Measurements from ENCODE around the gene AKAP13. TPM values are rescaled to one million over a fixed set of nuclear protein-coding genes. Genes with fewer than 3 reads are reported as not detected.
A peak's percentile ranks its signal among the peaks of the same experiment; 100 is the strongest.
"Not testable (repeated sequence)": the region's sequence is repeated elsewhere in the genome, so short reads cannot be mapped to it uniquely, and the experiment has no call there.

AKAP13 gene
- total and polyA plus RNA-seq, 2 donors = 84.2 to 206 TPM

DNA sequence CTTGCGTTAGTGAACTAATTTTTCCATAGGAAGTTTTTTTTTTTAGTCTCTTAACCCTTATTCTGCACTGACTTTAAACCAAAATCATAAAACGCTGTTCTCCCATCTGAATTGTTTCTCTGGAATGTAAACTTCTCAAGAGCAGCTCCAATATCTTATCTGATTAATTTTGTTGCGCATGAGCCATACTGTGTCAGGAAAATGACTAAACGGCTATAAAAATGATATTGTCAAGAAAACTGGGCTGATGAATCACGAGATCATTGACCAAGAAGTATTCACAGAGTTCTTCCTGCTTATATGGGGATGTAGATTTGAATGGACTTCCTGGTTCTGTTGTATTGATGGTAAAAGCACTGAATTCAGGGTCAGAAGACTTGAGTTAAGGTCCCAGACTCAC is 37.0 kb upstream of the AKAP13 start:
- not testable (repeated sequence) for H3K27ac ChIP-seq (ENCODE audit: low read depth); H3K36me3 ChIP-seq (ENCODE audit: insufficient read depth); H3K4me1 ChIP-seq (ENCODE audit: insufficient read depth); DNase-seq (ENCODE audit: extremely low spot score); H3K4me3 ChIP-seq (ENCODE audit: low read depth, low read length)
- 14% methylated on average over 5 of the region's 5 CpGs for WGBS

DNA sequence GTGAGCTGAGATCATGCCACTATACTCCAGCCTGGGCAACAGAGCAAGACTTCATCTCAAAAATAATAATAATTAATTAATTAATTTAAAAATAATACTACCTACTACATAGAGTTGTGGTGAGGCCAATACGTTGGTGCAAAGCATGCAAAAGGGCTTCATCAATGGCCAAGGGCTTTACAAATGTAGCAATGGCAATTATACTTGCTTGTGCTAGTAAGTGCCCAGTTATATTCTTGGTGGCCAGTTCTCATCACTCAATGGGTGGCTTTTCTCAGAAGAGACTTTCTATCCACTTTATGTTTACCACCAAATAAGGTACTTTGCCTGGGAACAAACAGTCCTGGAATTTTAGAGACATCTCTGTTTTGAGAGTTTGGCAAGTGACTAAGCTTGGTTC is 36.2 kb upstream of the AKAP13 start:
- not testable (repeated sequence) for H3K4me1 ChIP-seq (ENCODE audit: insufficient read depth); H3K27ac ChIP-seq (ENCODE audit: low read depth)
- WGBS = 92% methylated on average over 1 of the region's 1 CpG

DNA sequence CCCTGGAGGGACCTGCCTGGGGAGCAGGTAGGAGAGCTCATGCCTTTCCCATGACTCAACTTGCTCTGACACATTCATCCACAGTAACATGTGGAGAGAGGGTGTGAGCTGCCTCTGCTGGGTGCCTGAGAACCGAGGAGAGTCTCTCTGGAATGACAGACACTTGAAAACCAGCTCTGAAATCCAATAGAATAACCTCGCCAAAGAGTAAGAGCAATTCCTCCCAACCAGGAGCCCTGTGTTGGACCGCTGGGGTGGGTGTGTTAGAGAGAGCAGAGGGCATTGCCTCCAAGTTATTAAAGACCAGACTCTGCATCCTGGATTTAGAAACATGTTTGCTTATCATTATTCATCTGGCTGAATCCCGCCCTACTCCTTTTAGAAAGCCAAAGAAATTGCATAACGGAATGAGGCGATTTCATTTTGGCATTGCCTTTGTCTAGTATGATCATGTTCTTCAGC is 35.7 kb upstream of the AKAP13 start:
- 43% methylated on average over 6 of the region's 6 CpGs for WGBS
- not testable (repeated sequence) for H3K27ac ChIP-seq (ENCODE audit: low read depth); H3K4me1 ChIP-seq (ENCODE audit: insufficient read depth); H3K36me3 ChIP-seq (ENCODE audit: insufficient read depth); H3K4me3 ChIP-seq (ENCODE audit: low read depth, low read length); DNase-seq (ENCODE audit: extremely low spot score)

More for the DNA sequence above, 36.2 kb upstream of the AKAP13 start:
- H3K36me3 ChIP-seq (ENCODE audit: insufficient read depth); H3K4me3 ChIP-seq (ENCODE audit: low read depth, low read length); DNase-seq (ENCODE audit: extremely low spot score): not testable (repeated sequence)

DNA sequence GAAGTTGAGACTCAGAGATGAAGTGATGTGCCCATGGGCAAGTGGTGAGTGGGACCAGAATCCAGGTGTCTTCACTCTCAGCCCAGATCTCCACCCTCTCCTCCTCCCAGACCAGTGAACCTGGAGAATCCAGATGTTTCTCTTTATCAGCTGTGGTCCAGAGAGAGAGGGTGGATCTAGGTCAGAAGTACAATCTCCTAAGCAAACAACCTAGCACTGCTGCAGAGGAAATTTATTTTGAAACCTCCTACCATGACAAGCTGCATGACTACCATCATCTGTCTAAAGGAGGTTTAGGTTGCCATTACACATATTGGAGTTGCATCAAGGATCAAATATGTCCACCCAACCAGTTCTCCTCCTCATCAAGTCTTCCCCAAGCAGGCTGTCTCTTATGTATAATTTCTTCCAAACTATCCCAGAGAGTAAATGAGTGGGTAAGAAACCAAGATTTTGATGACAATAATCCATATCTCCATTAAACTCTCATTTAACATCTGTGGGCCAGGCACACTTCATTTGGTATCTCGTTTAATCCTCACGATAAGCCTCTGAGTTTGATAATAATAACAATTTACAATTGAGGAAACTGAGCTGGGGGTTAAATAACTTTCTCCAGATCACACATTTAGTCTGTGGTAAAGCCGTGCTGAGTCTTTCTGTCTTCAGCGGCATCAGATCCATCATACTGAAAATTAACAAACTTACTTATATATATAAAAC is 35.0 kb upstream of the AKAP13 start:
- H3K36me3 ChIP-seq (ENCODE audit: insufficient read depth); H3K27ac ChIP-seq (ENCODE audit: low read depth); H3K4me1 ChIP-seq (ENCODE audit: insufficient read depth); DNase-seq (ENCODE audit: extremely low spot score); H3K4me3 ChIP-seq (ENCODE audit: low read depth, low read length): not testable (repeated sequence)
- 51% methylated on average over 4 of the region's 4 CpGs for WGBS

DNA sequence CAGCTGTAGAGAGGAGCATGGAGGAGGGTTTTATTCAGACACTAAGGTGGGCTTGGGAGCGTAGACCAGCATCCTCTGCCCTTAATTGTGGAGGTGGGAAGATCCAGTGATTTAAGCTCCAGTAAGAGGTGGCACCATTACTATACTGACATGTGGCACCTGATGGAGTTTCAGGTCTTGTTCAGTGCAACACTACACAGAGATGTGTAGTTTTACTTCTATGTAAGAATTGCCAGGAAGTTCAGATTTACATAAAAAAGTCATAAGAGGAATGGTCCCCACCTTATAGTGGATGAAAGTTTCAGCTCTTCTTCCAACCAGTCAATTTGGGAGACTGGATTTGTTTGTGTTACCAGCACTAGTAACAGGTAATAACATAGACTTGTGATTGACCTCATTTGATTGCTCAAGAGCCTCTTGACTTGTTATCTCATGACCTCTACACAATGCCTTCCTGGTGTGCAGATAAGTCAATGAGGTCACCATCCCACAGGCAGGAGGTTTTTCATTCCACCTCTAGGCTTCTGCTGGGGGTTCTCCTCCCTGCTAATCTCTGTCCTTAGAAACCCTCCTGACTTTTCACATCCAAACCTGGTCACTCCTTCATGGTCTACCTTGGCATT is 33.8 kb upstream of the AKAP13 start:
- DNase-seq (ENCODE audit: extremely low spot score); H3K4me1 ChIP-seq (ENCODE audit: insufficient read depth); H3K27ac ChIP-seq (ENCODE audit: low read depth); H3K4me3 ChIP-seq (ENCODE audit: low read depth, low read length); H3K36me3 ChIP-seq (ENCODE audit: insufficient read depth): not testable (repeated sequence)
- 100% methylated on average over 1 of the region's 1 CpG for WGBS

DNA sequence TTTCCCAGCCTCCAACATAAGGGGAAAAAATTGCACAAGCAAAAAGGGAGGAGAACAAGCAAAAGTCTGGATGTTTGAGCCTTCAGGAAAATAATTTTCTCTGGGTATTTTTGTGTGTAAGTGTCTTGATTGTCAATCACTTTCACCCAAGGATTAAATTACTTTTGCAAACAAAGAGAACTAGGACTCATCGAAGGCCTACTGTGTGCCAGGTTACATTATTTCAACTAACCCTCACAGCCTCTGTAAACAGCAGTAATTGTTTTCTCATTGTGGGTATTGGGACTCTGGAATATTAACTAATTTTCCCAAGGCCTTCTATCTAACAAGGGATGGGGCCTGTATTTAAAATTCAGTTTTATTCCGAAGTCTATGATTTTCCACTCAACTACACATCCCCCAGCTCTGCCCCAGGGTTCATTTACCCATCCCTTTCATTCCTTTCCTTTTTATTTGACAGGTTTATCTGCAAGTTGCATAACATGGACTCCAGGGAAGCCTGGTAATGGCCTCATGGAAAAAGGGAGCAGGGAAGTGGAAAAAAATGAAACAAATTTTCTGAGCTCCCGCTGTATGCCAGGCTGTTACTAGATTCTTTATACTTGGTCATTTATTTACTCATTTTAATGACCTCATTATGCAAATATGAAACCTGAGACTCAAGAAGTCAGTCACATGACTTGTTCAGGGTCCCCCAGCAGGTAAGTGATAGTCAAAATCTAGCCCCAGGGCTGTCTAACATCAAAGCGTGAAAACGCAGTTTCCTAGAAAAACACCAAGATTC is 32.9 kb upstream of the AKAP13 start:
- not testable (repeated sequence) for H3K4me3 ChIP-seq (ENCODE audit: low read depth, low read length); H3K27ac ChIP-seq (ENCODE audit: low read depth); DNase-seq (ENCODE audit: extremely low spot score); H3K36me3 ChIP-seq (ENCODE audit: insufficient read depth); H3K4me1 ChIP-seq (ENCODE audit: insufficient read depth)
- WGBS = 68% methylated on average over 5 of the region's 5 CpGs

DNA sequence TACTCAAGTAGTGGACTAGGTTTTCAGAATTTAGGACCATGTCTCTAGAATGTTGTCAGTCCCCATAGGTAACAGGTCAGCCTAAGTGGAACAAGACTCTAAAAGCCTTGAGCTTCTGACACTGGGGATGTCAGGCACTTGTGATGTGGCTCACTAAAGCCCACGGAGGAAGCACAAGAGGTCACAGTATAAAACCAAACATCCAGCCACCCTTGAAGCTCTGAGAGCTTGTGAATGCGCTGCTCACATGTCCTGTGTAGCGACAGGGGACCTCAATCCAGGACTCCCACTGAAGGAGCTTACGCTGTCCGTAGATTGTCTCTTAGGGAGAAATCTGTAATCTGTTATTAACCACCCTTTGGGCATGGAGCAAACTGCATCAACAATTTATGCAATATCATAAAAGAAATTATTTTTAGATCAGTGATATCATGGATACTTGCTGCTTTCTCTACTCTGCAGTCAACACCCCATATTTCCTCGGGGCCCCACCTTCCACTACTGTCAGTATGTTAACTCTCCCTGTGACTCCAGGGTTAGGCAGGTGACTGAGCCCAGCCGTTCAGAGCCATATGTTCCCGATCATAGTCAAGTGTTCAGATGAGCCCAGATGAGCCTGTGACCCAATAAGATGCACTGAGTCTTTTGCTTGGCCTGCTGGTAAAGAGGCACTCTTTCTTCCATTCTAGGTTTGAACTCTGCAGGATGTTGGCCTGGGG is 32.2 kb upstream of the AKAP13 start:
- not testable (repeated sequence) for DNase-seq (ENCODE audit: extremely low spot score); H3K36me3 ChIP-seq (ENCODE audit: insufficient read depth); H3K27ac ChIP-seq (ENCODE audit: low read depth); H3K4me3 ChIP-seq (ENCODE audit: low read depth, low read length); H3K4me1 ChIP-seq (ENCODE audit: insufficient read depth)
- 54% methylated on average over 8 of the region's 8 CpGs for WGBS

DNA sequence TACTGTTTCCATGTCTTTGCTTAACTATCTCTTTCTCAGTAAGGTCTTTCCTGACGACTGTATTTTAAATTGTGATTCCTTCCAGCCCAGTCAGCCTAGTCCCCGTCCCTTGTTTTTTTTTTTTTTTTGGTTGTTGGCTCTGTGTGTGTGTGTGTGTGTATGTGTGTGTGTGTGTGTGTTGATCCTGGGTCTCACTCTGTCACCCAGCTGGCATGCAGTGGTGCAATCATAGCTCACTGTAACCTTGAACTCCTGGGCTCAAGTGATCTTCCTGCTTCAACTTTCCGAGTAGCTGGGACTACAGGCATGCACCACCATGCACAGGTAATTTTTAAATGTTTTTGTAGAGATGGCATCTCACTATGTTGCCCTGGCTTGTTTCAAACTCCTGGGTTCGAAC is 31.3 kb upstream of the AKAP13 start:
- H3K27ac ChIP-seq (ENCODE audit: low read depth); H3K36me3 ChIP-seq (ENCODE audit: insufficient read depth); H3K4me1 ChIP-seq (ENCODE audit: insufficient read depth); H3K4me3 ChIP-seq (ENCODE audit: low read depth, low read length); DNase-seq (ENCODE audit: extremely low spot score): not testable (repeated sequence)
- 68% methylated on average over 4 of the region's 4 CpGs for WGBS

DNA sequence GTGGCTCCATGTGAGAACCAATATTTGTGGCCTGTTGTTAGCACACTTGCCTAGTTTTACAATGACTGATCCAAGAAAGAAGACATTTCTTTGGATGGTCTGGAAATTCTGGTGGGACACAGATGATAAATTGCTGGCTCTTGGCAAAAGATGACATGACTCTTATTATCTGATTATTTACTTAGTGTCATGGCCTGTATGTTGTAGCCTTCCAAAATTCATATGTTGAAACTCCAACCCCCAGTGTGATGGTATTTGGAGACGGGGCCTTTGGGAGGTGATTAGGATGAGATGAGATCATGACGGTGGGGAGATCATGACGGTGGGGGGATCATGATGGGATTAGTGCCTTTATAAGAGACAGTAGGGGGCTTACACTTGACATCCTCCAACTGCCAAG is 30.0 kb upstream of the AKAP13 start:
- WGBS = 44% methylated on average over 3 of the region's 3 CpGs
- Histone ChIP-seq H3K4me3 (ENCODE audit: low read depth, low read length) (no peak overlapping the region), H3K4me1 (ENCODE audit: insufficient read depth) (no peaks in the 10 kb centered on the region), H3K27ac (ENCODE audit: low read depth) (no peak overlapping the region), H3K36me3 (ENCODE audit: insufficient read depth) (no peaks in the 10 kb centered on the region)
- no peak for DNase-seq (ENCODE audit: extremely low spot score)

DNA sequence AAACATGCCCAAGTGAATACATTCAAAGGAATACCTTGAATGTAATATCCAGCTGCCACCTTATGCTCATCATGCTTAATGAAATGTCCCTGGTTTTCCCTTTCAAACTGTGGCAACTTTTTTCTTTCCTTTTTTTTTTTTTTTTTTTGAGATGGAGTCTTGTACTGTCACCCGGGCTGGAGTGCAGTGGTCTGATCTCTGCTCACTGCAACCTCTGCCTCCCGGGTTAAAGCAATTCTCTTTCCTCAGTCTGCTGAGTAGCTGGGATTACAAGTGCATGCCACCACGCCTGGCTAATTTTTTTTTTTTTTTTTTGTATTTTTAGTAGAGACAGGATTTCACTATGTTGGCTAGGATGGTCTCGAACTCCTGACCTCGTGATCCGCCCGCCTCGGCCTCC is 28.9 kb upstream of the AKAP13 start:
- 94% methylated on average over 8 of the region's 8 CpGs for WGBS
- not testable (repeated sequence) for H3K36me3 ChIP-seq (ENCODE audit: insufficient read depth); DNase-seq (ENCODE audit: extremely low spot score); H3K4me1 ChIP-seq (ENCODE audit: insufficient read depth); H3K27ac ChIP-seq (ENCODE audit: low read depth); H3K4me3 ChIP-seq (ENCODE audit: low read depth, low read length)

DNA sequence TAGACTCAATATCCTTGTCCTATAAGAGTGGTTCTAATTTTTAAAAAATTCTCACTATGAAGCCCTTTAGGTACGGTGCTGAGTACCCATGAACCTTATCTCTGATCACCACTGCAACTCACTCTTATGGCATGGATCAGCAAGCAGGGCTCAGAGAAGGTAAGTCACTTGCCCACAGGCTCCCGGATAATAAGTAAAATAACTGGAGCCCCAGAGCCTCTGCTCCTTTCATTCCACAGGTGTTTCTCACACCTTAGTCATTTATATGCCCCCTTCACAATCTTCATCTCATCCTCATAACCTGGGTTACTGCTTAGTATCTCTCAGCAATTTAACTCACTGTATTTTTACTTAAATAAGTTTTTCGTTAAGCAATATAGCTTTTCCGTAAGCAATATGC is 28.4 kb upstream of the AKAP13 start:
- Histone ChIP-seq H3K4me1 (ENCODE audit: insufficient read depth) (no peaks in the 10 kb centered on the region), H3K4me3 (ENCODE audit: low read depth, low read length) (no peak overlapping the region), H3K27ac (ENCODE audit: low read depth) (no peak overlapping the region), H3K36me3 (ENCODE audit: insufficient read depth) (no peaks in the 10 kb centered on the region)
- no peak for DNase-seq (ENCODE audit: extremely low spot score)
- 89% methylated on average over 4 of the region's 4 CpGs for WGBS

DNA sequence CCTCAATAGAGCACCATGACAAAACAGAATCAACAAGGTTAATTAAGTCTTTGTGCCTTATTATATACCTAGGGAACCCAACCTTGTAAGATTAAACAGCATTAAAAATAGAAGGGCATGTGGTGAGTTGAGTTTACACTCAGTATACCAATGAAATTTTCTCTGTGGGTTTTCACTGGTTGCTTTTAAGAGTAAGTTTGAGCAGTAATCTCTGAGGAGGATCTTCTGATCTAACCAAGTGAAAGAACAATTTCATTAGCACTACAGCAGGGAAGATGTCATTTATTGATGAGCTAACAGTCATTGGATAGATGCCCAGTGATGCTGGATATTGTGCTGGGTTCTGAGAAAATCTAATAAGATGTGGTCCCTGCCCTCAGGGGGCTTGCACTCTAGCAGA is 26.9 kb upstream of the AKAP13 start:
- no peaks in the 10 kb centered on the region for H3K4me1 ChIP-seq (ENCODE audit: insufficient read depth)
- H3K27ac ChIP-seq (ENCODE audit: low read depth) = peak overlapping the region; percentile 16
- H3K4me3 ChIP-seq (ENCODE audit: low read depth, low read length) = no peak overlapping the region
- no peaks in the 10 kb centered on the region for H3K36me3 ChIP-seq (ENCODE audit: insufficient read depth)
- no peak for DNase-seq (ENCODE audit: extremely low spot score)

DNA sequence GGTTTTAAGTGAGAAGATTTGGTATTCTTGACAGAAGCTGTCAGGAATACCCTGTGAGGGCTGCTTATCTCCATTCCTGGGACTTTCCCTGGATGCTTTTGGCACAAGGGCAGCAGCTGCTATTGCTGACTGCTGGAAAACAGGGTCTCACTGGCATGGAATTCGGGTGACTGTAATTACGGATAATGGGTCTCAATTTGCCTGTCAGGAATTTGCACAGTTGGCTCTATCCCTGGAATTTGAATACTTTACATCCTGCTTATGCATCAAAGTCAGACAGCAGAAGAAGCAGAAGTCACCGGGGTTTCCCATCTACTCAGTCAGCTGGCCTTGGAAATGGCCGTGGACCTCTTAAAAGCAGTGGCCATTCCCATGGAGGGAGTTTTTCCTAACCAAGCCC is 25.9 kb upstream of the AKAP13 start:
- H3K36me3 ChIP-seq (ENCODE audit: insufficient read depth) = no peaks in the 10 kb centered on the region
- H3K4me1 ChIP-seq (ENCODE audit: insufficient read depth) = no peaks in the 10 kb centered on the region
- H3K27ac ChIP-seq (ENCODE audit: low read depth) = no peak overlapping the region
- no peak overlapping the region for H3K4me3 ChIP-seq (ENCODE audit: low read depth, low read length)
- WGBS = 48% methylated on average over 4 of the region's 4 CpGs
- no peak for DNase-seq (ENCODE audit: extremely low spot score)

Measured in urinary bladder (tissue), 4 donors.